NCI-H82 treated with DMSO at 0.1 percent for 48 hours (cell line): ENCODE data around the gene TM4SF18.
"Not testable (repeated sequence)": the region's sequence is repeated elsewhere in the genome, so short reads cannot be mapped to it uniquely, and the experiment has no call there.

ENCODE experiments used
- DNase-seq: peaks from one replicate; lab custom pipeline; 2025; ENCODE audit not compliant: unreplicated experiment; lab: John Stamatoyannopoulos, UW

Gene TM4SF18

DNA sequence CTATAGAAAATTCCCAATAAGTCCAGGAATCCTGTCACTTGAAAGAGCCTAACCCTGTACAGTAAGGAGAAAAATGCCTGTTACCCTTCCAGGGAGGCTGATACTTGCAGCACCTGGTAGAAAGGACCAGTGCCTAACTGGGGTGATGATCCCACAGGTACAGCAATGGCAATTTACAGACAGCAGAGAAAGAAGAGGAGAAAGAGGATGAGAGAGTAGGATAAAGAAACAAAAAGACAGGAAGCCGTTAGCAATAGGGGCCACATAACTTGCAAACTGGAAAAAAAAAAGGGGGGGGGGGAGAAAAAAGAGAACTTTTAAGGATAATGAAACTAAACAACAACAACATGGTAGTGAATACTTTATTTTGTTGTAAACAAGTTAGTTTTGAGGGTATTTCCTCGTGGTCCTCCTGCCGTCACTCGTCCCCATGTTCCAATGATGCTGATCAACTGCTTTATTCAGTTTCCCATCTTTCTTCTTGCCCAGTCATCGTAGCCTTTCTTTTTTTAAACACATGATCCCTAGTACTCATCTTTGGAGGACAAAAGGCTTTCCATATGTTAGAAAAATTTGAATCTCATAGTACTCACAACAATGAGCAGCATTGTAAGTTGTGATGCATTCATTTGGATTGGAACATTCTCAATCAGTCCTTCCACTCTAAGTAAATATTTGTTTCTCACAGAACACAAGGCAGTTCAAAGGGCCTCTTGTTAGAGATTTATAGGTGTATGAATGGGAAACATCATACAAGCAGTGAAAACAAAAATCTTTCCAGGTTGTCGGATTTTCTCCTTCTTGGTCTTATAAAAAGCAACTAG lies 35.5 kb upstream of the TM4SF18 start:
- no peak for DNase-seq

DNA sequence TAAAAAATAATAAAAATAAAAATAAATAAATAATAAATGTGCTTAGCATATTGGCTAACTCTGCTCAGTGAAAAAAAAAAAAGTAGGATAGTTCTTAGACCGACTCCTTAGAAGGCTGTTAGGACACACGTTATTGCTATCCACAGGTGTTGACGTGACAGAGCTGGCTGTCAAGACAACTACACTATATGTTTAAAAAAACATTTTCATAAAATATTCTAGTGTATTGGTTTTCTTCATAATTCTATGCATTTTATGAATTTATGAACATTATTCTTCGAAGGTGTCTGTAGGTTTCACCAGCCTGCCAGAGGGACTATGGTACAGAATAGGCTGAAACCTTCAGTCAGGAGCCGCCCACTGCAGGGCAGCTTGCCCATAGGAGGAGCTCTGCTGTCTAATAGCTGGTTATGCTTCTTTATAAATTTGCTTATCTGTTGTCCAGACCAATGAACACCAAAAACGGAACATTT lies 34.8 kb upstream of the TM4SF18 start:
- no peak for DNase-seq

DNA sequence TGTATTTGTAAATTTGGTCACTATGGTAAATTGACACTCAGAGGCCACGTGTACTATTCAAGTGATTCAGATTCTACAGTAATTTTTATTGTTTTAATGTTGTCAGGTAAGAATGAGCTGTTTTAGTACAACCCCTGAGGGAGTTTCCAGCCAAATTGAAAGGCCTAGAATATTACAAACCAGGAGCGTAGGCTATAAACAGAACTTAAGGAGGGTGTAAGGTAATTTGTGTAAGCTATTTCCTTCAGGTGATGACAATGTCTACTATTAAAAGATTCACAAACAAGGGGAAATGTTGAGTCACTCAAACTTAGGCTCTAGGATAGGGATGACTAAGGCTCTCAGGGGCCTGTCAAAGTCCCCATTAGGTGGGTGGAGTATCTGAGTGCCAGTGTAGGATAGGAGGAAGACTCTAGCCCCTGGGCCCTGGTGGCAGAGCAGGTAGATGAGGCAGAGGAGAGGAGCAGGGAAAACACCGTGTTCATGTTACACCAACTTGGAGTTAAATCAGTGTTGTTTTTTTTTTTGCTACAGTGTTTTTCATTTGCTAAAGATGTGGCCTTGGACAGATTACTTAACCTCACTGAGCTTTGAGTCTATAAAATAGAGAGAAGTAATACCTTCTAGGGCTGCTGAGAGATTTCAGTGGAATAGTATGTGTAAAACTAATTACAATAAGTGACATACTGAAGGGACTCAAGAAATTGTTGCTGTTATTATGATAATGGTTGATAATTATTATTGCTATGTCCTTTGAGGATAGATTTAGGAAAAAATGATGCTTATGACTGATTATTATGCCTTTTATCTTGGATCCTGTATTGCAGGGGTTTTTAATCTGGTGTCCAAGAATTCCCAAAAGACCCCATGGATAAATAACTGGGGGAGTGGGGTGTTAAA lies 33.8 kb upstream of the TM4SF18 start:
- no peak for DNase-seq

DNA sequence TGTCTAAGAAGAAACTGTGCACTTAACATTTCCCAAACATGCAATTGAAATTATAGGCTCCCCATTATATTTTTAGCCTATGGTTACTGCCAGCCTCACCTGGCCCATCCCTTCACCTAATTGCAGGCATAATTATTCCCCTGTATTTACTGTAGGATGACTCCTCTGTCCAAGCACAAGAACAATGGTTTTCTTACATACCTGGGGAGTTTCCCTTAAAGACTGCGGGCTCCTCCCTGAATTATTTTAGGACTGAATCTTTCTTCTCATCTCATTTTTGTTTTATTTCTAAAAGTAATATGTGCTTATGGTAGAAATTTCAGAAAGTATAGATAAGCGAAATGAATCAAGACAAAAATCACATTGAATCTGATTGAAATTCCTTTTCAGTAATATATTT lies 32.6 kb upstream of the TM4SF18 start:
- DNase-seq, result no peak

DNA sequence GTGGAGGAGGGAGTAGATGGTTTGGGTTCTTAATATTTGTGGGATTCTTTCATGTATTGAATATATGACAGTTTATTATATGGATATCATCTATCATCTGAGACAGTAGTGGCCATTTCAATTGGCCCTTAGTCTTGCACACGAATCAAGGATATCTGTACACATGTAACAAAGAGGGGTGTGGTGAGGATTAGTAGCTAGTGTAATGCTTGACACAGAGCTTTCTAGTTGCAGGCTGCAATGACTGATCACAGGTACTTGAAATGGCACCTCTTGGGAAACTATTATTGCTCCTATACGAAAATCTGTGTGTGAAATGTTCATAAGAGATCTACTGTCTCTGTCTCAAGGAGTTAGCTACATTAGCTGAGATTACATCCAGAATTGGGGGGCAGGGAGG lies 31.2 kb upstream of the TM4SF18 start:
- no peak for DNase-seq

DNA sequence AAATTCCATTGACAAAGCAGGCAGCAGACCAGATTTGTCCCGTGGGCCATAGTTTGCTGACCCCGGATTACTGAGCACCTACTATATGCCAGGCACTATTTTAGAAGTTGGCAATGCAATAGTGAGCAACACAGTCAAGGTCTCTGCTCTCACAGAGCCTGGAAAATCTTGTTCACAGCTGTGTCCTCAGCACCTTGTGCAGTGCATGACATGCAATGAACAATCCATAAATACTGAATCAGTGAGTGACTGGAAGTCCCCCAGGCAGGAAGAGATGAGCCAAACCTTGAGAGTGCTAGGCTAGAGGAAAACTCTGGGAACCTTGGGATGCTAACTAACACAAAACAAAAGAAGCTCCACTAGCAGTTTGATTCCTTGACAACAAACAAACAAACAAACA lies 29.6 kb upstream of the TM4SF18 start:
- no peak for DNase-seq

DNA sequence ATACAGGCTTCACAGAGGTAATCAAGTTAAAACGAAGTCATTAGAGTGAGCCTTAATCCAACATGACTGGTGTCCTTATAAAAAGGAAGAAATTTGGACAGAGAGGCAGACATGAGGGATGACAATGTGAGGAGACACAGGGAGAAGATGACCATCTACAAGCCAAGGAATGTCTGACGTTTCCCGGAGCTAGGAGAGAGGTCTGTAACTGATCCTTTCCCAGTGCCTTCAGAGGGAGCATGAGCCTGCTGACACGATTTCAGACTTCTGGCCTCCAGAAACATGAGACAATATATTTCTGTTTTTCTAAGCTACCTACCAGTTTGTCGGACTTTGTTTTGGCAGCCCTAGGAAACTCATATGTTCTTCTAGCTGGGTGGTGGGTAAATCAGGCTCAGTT lies 28.9 kb upstream of the TM4SF18 start:
- DNase-seq, result no peak

DNA sequence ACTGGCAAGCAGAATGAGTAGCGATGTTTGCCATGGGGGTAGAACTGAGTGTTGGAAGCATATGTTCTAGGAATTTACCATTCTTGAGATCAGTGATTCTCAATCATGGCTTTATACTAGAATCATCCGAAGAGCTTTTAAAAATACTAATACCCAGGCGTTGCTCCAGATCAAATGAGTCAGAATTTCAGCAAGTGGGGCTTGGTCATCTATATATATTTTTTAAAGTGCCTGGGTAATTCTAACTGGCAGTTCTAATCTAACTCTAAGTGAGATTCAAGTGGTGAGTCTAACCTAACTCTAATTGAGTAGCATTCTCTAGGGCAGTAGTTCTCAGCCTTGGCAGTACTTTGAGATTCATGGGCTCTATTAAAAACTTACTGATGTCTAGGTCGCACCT lies 23.2 kb upstream of the TM4SF18 start:
- no peak for DNase-seq

DNA sequence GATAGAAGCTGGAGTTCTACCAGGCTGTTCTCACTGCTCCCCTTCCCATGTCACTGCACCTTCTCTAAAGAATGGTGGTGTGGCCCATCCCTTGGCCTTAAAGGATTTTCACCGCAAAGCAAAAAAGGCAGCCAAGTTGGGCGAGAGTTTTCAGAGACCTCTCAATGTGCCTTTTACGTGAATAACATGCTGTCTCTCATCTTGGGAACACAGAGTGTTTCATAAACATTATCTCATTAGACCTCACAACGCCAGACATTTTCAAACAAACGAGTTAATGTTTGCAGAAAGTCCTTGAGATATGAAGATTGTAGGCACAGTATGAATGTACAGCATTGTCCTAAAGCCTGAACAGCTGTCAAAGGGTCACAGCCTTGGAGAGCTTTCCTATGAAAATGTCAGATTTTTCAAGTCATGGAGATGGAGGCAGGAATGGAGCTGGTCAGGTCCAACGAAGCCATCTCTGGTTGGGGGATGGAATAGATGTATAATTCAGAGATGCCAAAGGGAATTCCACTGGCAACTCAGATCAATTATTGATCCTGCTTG lies 22.7 kb upstream of the TM4SF18 start:
- DNase-seq, result no peak

DNA sequence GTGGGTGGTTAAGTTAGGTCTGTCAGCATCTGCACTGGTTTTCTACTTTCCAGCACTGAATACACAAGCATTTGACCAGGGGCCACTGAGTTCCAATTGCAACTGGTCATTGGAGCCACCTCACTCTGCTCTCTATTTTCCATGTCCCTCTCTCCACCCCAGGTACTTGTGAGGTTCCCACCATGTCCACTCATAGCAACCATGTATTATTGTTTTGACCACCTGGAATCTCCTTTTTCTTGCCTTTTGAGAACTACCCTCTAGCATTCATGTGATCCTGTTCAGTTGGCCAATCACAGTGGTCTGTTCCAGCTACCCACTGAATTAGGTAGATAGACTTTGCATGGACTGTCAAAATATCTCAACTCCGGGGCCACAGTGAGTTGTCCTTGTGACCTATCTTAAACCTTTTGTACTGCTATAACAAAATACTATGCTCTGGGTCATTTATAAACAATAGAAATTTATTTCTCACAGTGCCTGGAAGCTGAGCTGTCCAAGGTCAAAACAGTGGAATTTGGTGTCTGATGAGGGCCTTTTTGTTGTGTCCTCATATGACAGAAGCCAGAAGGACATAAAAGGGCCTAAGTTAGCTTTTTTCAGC lies 20.2 kb upstream of the TM4SF18 start:
- no peak for DNase-seq

DNA sequence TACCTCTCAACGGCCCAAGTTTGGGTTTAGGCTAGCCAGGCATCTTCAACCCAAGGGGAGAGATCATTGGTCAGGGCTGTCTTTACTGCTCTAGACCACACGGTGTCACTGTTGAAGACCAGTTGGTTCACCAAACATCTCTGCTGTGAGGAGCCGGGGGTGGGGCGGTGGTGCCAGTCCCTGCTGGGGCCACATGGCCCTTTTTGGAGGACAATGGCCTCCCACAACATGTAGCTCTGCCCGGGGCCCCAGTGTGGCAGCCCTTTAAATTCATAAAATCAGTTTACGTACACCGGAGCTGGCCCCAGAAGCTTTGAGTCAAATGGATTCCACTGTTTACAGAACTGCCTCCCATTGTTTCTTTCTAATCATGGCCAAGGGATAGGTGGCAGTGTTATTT lies 19.1 kb upstream of the TM4SF18 start:
- DNase-seq, result no peak

DNA sequence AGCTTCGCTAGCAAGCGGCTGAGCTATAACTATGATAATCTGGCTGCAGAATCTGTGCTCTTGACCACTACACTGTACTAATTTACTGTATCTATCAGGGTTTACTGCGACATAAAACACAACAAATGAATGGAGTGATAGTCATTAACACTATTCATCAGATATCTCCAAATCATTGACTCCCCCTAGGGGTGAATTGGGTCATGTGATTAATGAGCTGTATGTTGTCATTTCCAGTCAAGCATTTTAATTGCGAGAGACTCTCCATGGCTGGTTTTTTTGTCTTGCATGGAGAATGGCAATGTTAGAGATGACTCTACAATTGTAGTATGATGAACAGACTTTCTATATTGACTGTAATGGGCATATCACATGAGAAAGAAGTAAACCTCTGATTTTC lies 10.5 kb upstream of the TM4SF18 start:
- no peak for DNase-seq

DNA sequence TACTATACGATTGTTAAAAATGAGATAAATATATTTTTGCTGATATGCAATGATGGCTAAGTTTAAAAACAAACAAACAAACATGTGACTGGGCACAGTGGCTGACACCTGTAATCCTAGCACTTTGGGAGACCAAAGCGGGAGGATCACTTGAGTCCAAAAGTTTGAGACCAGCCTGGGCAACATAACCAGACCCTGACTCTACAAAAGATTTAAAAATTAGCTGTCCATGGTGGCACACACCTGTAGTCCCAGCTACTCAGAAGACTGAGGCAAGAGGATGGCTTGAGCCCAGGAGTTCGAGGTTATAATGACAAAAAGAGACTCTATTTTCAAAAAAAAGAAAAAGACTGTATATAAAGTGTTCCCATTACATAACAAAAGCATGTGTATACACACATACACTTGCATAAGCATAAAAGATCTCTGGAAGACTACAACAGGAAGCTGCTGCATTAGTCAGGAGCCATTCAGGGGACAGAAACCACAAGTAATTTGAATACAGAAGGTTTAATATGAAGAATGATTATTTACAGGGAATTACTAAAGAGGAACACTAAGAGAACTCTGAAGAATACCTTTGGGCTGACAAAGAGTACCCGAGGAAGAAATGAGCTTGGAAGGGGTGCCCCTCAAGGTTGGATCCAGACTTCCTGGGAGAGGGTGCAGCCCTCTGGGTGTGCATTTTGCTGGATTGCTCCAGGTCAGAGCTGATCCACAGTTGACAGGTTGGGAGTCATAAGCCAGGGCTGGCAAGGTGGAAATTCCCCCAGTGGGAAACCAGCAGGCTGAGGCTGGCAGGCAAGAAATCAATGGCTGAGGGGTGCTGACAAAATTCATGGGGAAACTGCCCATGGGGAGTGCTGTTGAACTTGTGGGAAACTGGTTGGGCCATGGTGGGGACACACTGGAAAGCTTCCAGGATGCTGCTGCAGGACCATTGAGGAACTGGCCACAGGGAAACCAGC lies 9.3 kb upstream of the TM4SF18 start:
- no peak for DNase-seq

DNA sequence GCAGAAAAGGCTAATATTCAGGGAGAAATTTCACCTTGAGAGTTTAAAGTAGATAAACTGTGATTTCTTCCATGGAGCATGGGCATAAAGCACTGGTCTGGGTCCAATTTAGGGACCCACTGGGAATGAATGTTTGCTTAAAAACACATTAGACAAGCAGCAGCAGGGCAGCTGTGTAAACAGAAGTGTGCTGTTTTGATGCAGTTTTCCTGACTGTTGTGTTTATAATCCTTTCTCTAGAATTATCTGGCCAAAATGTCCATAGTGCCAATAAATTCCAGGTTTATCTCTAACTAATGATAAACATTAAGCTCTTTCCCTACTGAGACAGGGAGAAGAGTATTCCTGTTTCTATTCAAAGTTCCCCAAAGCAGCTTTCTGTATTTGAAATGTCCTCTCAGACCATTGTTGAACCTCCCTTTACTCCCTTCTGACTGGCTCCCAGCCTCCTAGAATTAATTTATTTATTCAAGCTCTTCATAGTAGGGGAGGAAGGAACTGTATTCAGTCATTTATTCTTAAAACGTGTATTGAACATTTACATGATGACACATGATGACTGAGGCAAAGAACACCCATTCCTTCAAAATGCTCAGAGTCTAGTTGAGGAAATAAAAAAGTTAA lies 7.0 kb upstream of the TM4SF18 start:
- no peak for DNase-seq

DNA sequence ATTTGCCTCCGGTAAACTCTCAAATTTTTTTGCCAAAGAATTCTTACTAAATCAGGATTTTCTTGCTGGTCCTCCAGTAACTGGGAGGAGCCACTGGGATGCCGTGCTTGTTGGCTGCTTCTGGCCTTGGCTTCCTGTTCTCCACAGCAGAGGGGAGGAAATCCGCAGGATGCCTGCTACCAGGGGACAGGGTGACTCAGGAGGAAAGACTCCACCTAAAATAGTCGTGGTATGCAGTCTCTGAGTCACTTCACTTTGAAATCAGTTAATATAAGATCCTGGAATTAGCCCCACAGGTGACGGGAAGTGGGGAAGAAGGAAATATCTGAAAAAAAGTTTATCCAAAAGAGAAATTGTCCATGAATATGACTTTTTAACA lies 6.5 kb upstream of the TM4SF18 start:
- DNase-seq, result no peak

DNA sequence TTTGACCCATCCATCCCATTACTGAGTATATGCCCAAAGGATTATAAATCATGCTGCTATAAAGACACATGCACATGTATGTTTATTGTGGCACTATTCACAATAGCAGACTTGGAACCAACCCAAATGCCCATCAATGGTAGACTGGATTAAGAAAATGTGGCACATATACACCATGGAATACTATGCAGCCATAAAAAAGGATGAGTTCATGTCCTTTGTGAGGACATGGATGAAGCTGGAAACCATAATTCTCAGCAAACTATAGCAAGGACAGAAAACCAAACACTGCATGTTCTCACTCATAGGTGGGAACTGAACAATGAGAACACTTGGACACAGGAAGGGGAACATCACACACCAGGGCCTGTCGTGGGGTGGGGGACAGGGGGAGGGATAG lies 4.0 kb upstream of the TM4SF18 start:
- not testable (repeated sequence) for DNase-seq

DNA sequence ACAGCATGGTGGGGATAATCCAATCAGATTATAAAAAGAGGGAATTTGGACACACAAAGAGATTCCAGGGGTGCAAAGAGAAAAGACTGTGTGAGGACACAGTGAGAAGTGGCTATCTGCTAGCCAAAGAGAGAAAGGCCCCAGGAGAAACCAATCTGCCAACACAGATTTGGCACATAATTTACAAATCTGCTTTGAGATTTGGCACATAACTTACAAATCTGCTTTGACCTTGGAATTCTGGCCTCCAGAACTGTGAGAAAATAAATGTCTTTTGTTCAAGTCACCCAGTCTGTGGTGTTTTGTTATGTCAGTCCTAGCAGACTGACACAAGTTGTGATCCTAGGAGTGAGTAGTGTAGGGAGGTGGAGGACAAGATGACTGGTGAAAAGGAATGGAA lies 3.5 kb upstream of the TM4SF18 start:
- DNase-seq, result no peak

DNA sequence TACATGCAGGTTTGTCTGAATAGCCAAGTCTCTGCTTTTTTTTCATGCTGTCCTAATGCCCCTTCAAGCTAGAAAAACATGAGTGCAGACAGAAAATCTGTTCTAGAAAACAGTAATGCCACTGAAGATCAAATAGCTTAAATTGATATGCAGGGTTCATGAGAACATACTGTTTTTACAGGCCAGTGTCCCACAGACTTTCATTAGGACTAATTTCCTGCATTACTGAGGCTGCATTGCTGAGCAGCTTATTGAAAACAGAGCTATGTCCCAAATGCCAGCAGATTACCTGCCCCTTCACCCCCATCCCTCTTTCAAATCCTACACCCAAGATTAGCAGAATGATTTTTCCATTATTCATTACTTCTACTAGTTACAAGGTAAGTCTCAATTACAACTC lies 665 bp downstream of the TM4SF18 start:
- no peak for DNase-seq

DNA sequence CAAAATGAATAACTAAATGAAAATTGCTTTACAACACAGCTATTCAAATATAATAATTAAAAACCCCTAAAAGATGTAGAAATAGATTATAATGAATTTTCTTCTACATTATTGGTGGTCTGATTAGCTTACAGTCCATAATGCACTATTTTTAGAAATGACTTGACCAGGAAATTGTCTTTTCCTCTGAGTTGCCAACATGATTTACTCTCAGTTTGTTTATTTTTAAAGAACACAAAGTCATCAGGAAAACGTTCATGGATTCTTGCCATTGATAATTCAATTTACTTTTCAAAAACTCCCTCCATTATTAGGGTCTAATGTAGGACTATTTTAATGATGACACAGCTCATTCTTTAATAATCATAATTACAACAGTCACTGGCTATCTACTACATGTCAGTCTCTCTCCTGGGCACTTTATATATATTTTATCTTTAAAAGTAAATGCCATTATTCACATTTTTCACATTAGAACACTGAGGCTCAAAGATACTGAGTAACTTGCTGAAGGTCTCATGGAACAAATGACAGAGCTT lies 1.1 kb downstream of the TM4SF18 start:
- DNase-seq, result no peak

DNA sequence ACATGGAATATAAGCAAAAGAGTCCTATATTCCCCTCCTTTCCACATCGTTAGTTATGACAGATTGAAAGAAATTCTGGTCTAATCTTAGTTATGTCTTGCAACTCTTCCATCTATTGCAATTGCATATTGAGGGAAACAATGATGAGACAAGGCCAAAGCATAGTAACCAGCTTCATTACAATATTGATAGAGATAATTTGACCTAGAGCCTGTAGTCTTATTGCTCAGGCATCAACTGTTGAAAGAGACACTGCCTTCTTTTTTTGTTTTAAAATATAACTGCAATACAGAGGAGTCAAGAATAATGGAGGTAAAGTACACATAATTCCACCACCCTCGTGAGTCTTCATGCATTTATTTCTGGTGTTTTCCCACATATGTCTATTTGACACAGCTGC lies 2.0 kb downstream of the TM4SF18 start:
- DNase-seq, result no peak
